HEK293 (cell line): ENCODE results near the gene RAC3.

Experiments used
- CTCF ChIP-seq: fragments of 450-650 bp; formaldehyde crosslinking; IDR thresholded peaks from 2 replicates; pipeline ENCODE4 v1.5.1; 2016; ENCODE audit warnings: missing biosample characterization, missing genetic modification characterization
- FEZF1 ChIP-seq: fragments of 450-650 bp; formaldehyde crosslinking; IDR thresholded peaks from 2 replicates; pipeline ENCODE4 v1.5.1; 2016; ENCODE audit warnings: missing biosample characterization, missing genetic modification characterization
- REPIN1 ChIP-seq: fragments of 450-650 bp; formaldehyde crosslinking; IDR thresholded peaks from 2 replicates; pipeline ENCODE4 v1.5.1; 2017; ENCODE audit warnings: missing biosample characterization, missing genetic modification characterization, low read depth
- TSHZ1 ChIP-seq: fragments of 450-650 bp; formaldehyde crosslinking; IDR thresholded peaks from 2 replicates; pipeline ENCODE4 v1.5.1; 2016; ENCODE audit warnings: missing biosample characterization, missing genetic modification characterization, borderline replicate concordance
- YY2 ChIP-seq: fragments of 450-650 bp; formaldehyde crosslinking; IDR thresholded peaks from 2 replicates; pipeline ENCODE4 v1.5.1; 2016; ENCODE audit warnings: missing biosample characterization, missing genetic modification characterization
- ZBTB21 ChIP-seq: fragments of 450-650 bp; formaldehyde crosslinking; IDR thresholded peaks from 2 replicates; pipeline ENCODE4 v1.5.1; 2017; ENCODE audit warnings: missing biosample characterization, missing genetic modification characterization
- ZBTB7A ChIP-seq: fragments of 450-650 bp; formaldehyde crosslinking; IDR thresholded peaks from 2 replicates; pipeline ENCODE4 v1.5.1; 2016; ENCODE audit warnings: low read depth, missing biosample characterization, missing genetic modification characterization
- ZNF175 ChIP-seq: fragments of 450-650 bp; formaldehyde crosslinking; IDR thresholded peaks from 2 replicates; pipeline ENCODE4 v1.5.1; 2016; ENCODE audit warnings: missing biosample characterization, missing genetic modification characterization
- ZNF280C ChIP-seq: fragments of 450-650 bp; formaldehyde crosslinking; IDR thresholded peaks from 2 replicates; pipeline ENCODE4 v1.5.1; 2016; ENCODE audit warnings: missing biosample characterization, missing genetic modification characterization
- ZNF350 ChIP-seq: fragments of 450-650 bp; formaldehyde crosslinking; IDR thresholded peaks from 2 replicates; pipeline ENCODE4 v1.5.0; 2017; ENCODE audit warnings: missing biosample characterization, mild to moderate bottlenecking, missing genetic modification characterization
- ZNF692 ChIP-seq: fragments of 450-650 bp; formaldehyde crosslinking; IDR thresholded peaks from 2 replicates; pipeline ENCODE4 v1.5.1; 2016; ENCODE audit warnings: missing biosample characterization, missing genetic modification characterization
- ZNF785 ChIP-seq: fragments of 450-650 bp; formaldehyde crosslinking; IDR thresholded peaks from 2 replicates; pipeline ENCODE4 v1.5.1; 2016; ENCODE audit warnings: missing biosample characterization, missing genetic modification characterization
- ZNF837 ChIP-seq: fragments of 450-650 bp; formaldehyde crosslinking; IDR thresholded peaks from 2 replicates; pipeline ENCODE4 v1.5.1; 2016; ENCODE audit warnings: missing biosample characterization, missing genetic modification characterization
- ZSCAN16 ChIP-seq: fragments of 450-650 bp; formaldehyde crosslinking; IDR thresholded peaks from 2 replicates; pipeline ENCODE4 v1.5.1; 2016; ENCODE audit warnings: missing biosample characterization, missing genetic modification characterization
- ZSCAN23 ChIP-seq: fragments of 450-650 bp; formaldehyde crosslinking; IDR thresholded peaks from 2 replicates; pipeline ENCODE4 v1.5.1; 2016; ENCODE audit warnings: missing biosample characterization, missing genetic modification characterization
- TF ChIP-seq, protein P1 (sequence below): fragments of 450-650 bp; formaldehyde crosslinking; IDR thresholded peaks from 2 replicates; pipeline ENCODE4 v1.5.1; 2016; ENCODE audit warnings: missing biosample characterization, missing genetic modification characterization
- TF ChIP-seq, protein P2 (sequence below): fragments of 450-650 bp; formaldehyde crosslinking; IDR thresholded peaks from 2 replicates; pipeline ENCODE4 v1.5.1; 2016; ENCODE audit warnings: missing biosample characterization, missing genetic modification characterization, borderline replicate concordance
- TF ChIP-seq, protein P3 (sequence below): fragments of 450-650 bp; formaldehyde crosslinking; conservative IDR thresholded peaks from 2 replicates; pipeline ENCODE4 v1.5.1; 2016; ENCODE audit warnings: low read depth, missing biosample characterization, missing genetic modification characterization
- TF ChIP-seq, protein P4 (sequence below): fragments of 450-650 bp; formaldehyde crosslinking; IDR thresholded peaks from 2 replicates; pipeline ENCODE4 v1.5.1; 2016; ENCODE audit warnings: missing biosample characterization, missing genetic modification characterization

The RAC3 gene

DNA sequence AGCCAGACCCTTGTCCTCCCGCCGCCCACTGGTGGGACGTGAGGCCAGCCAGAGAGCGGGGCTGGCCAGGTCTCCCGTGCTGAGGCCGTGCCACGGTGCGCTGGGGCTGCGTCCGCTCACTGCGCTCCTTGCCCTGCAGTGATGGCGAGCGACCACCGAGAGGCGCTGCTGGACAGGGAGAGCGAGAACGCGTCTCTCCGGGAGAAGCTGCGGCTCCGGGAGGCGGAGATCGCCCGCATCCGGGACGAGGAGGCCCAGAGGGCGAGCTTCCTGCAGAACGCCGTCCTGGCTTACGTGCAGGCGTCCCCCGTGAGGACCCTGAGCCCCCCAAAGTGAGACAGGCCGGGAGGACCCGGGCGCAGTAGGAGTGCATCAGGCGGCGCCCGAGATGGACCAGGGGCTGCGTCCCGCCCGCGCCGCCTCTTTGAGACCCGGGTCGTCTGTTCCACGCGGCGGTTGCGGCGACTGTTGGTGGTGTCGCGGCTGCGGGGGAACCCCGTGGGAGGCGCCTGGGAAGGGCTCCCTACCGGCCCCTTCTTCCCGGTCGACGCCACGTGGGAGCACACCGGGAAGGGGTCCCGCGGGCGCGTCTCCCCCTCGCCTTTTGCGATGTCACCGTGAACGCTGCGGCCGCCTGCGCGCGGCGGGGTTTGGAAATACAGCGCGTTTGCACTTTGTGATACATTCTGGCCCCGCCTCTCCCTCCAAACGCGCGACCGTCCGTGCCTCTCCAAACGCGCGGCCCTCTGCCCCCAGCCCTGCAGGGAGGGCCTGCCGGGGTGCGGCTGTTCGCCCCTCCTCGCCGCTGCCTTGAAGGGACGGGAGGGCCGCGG, 792 bp upstream of the RAC3 start (continued):
- TF ChIP-seq TSHZ1 (tag by site-specific recombination) (no peak), ZNF175 (tag by site-specific recombination) (no peak), ZNF280C (tag by site-specific recombination) (no peak), FEZF1 (tag by site-specific recombination) (no peak), ZSCAN23 (tag by site-specific recombination) (no peak), YY2 (tag by site-specific recombination) (no peak), ZBTB21 (tag by site-specific recombination) (no peak), ZSCAN16 (tag by site-specific recombination) (0 out of 2 replicates have a peak, but pooled peaks have one; percentile 26), ZNF692 (tag by site-specific recombination) (no peak), ZNF350 (tag by site-specific recombination) (no peak), CTCF (tag by site-specific recombination) (peak; percentile 99), ZBTB7A (tag by site-specific recombination) (peak; percentile 65), ZNF837 (tag by site-specific recombination) (no peak), REPIN1 (tag by site-specific recombination) (no peak), ZNF785 (tag by site-specific recombination) (no peak)
- TF ChIP-seq, protein P1, sequence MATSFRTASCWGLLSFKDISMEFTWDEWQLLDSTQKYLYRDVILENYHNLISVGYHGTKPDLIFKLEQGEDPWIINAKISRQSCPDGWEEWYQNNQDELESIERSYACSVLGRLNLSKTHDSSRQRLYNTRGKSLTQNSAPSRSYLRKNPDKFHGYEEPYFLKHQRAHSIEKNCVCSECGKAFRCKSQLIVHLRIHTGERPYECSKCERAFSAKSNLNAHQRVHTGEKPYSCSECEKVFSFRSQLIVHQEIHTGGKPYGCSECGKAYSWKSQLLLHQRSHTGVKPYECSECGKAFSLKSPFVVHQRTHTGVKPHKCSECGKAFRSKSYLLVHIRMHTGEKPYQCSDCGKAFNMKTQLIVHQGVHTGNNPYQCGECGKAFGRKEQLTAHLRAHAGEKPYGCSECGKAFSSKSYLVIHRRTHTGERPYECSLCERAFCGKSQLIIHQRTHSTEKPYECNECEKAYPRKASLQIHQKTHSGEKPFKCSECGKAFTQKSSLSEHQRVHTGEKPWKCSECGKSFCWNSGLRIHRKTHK (tag by site-specific recombination) = no peak
- TF ChIP-seq, protein P2, sequence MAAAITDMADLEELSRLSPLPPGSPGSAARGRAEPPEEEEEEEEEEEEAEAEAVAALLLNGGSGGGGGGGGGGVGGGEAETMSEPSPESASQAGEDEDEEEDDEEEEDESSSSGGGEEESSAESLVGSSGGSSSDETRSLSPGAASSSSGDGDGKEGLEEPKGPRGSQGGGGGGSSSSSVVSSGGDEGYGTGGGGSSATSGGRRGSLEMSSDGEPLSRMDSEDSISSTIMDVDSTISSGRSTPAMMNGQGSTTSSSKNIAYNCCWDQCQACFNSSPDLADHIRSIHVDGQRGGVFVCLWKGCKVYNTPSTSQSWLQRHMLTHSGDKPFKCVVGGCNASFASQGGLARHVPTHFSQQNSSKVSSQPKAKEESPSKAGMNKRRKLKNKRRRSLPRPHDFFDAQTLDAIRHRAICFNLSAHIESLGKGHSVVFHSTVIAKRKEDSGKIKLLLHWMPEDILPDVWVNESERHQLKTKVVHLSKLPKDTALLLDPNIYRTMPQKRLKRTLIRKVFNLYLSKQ (tag by site-specific recombination) = no peak
- TF ChIP-seq, protein P3, sequence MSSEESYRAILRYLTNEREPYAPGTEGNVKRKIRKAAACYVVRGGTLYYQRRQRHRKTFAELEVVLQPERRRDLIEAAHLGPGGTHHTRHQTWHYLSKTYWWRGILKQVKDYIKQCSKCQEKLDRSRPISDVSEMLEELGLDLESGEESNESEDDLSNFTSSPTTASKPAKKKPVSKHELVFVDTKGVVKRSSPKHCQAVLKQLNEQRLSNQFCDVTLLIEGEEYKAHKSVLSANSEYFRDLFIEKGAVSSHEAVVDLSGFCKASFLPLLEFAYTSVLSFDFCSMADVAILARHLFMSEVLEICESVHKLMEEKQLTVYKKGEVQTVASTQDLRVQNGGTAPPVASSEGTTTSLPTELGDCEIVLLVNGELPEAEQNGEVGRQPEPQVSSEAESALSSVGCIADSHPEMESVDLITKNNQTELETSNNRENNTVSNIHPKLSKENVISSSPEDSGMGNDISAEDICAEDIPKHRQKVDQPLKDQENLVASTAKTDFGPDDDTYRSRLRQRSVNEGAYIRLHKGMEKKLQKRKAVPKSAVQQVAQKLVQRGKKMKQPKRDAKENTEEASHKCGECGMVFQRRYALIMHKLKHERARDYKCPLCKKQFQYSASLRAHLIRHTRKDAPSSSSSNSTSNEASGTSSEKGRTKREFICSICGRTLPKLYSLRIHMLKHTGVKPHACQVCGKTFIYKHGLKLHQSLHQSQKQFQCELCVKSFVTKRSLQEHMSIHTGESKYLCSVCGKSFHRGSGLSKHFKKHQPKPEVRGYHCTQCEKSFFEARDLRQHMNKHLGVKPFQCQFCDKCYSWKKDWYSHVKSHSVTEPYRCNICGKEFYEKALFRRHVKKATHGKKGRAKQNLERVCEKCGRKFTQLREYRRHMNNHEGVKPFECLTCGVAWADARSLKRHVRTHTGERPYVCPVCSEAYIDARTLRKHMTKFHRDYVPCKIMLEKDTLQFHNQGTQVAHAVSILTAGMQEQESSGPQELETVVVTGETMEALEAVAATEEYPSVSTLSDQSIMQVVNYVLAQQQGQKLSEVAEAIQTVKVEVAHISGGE = peak; percentile 25; the same call in 1 of the 2 replicates
- TF ChIP-seq, protein P4, sequence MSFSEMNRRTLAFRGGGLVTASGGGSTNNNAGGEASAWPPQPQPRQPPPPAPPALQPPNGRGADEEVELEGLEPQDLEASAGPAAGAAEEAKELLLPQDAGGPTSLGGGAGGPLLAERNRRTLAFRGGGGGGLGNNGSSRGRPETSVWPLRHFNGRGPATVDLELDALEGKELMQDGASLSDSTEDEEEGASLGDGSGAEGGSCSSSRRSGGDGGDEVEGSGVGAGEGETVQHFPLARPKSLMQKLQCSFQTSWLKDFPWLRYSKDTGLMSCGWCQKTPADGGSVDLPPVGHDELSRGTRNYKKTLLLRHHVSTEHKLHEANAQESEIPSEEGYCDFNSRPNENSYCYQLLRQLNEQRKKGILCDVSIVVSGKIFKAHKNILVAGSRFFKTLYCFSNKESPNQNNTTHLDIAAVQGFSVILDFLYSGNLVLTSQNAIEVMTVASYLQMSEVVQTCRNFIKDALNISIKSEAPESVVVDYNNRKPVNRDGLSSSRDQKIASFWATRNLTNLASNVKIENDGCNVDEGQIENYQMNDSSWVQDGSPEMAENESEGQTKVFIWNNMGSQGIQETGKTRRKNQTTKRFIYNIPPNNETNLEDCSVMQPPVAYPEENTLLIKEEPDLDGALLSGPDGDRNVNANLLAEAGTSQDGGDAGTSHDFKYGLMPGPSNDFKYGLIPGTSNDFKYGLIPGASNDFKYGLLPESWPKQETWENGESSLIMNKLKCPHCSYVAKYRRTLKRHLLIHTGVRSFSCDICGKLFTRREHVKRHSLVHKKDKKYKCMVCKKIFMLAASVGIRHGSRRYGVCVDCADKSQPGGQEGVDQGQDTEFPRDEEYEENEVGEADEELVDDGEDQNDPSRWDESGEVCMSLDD (tag by site-specific recombination) = peak; percentile 76
